Stomach smooth muscle (tissue), 2 donors: ENCODE results near the gene LIX1.

Experiments
- H3K27ac ChIP-seq: one replicate; pipeline ENCODE4 v1.7.0; 2013; ENCODE audit warnings: mild to moderate bottlenecking, low read length, inconsistent platforms
- H3K27me3 ChIP-seq, 2 donors: one replicate each; pipeline ENCODE4 v1.7.0; 2013; ENCODE audit warnings: low read length in 2 of 2; ENCODE audit not compliant: insufficient read depth in 2 of 2, control insufficient read depth in 1 of 2
- H3K36me3 ChIP-seq, 2 donors: one replicate each; pipeline ENCODE4 v1.7.0; 2013; ENCODE audit warnings: low read length in 2 of 2; ENCODE audit not compliant: control insufficient read depth in 2 of 2, insufficient read depth in 2 of 2
- H3K4me1 ChIP-seq: one replicate; pipeline ENCODE4 v1.7.0; 2013; ENCODE audit warnings: low read length; ENCODE audit not compliant: control insufficient read depth, insufficient read depth
- H3K4me3 ChIP-seq, 2 donors: one replicate each; pipeline ENCODE4 v1.7.0; 2013; ENCODE audit warnings: low read length in 2 of 2
- H3K9ac ChIP-seq, 2 donors: one replicate each; pipeline ENCODE4 v1.7.0; 2013; ENCODE audit warnings: low read length in 2 of 2, mild to moderate bottlenecking in 1 of 2
- H3K9me3 ChIP-seq, 2 donors: one replicate each; pipeline ENCODE4 v1.7.0; 2013; ENCODE audit warnings: low read length in 2 of 2; ENCODE audit not compliant: control insufficient read depth in 2 of 2
- donor health status: healthy.
- donor health status: Pancreatic carcinoma.

LIX1 gene

GRCh38 chr5:97167435-97167834 is 25.0 kb upstream of the LIX1 start:
- no peak overlapping the region for H3K4me3 ChIP-seq
- peaks cover 10 to 29% of the 10 kb centered on the region in 2 donors for H3K36me3 ChIP-seq
- H3K4me1 ChIP-seq: no peaks in the 10 kb centered on the region
- H3K9ac ChIP-seq: no peak overlapping the region
- H3K27ac ChIP-seq: no peak overlapping the region
- H3K9me3 ChIP-seq: no peaks in the 10 kb centered on the region
- H3K27me3 ChIP-seq: no peaks in the 10 kb centered on the region

GRCh38 chr5:97165726-97166125 is 23.3 kb upstream of the LIX1 start:
- Histone ChIP-seq H3K4me3 (no peak overlapping the region), H3K4me1 (no peaks in the 10 kb centered on the region)

DNA sequence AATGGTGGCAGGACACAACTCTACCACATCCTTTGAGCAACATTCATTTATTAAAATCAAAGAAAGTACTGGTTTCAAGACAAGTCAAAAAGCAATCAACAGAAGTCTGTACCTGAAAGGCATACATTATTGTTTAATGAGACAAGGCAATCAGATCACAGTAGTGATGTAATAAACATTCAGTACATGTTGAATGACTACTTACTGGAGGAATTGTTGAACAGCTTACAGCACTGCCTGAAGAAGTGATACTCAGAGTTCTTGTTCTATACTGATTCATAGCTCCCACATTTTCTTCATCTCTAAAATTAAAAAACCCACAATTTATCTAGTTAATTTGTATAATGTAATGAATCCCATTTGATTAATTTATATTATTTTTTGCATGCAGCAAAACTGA is 22.4 kb upstream of the LIX1 start:
- Histone ChIP-seq H3K27ac (no peak overlapping the region), H3K27me3 (no peaks in the 10 kb centered on the region), H3K4me1 (no peaks in the 10 kb centered on the region), H3K9me3 (no peaks in the 10 kb centered on the region), H3K4me3 (no peak overlapping the region), H3K36me3 (peaks cover 9 to 21% of the 10 kb centered on the region in 2 donors), H3K9ac (no peak overlapping the region)

More at GRCh38 chr5:97165726-97166125, 23.3 kb upstream of the LIX1 start:
- H3K27ac ChIP-seq: no peak overlapping the region
- peaks cover 9 to 21% of the 10 kb centered on the region in 2 donors for H3K36me3 ChIP-seq
- H3K27me3 ChIP-seq: no peaks in the 10 kb centered on the region
- H3K9ac ChIP-seq: peak overlapping the region in 1 of 2 donors; percentile 23
- no peaks in the 10 kb centered on the region for H3K9me3 ChIP-seq

GRCh38 chr5:97163790-97164285 is 21.4 kb upstream of the LIX1 start:
- Histone ChIP-seq H3K9ac (no peak overlapping the region), H3K4me3 (no peak overlapping the region), H3K27me3 (no peaks in the 10 kb centered on the region), H3K9me3 (no peaks in the 10 kb centered on the region), H3K36me3 (peaks cover 6 to 21% of the 10 kb centered on the region in 2 donors), H3K4me1 (no peaks in the 10 kb centered on the region), H3K27ac (no peak overlapping the region)

- H3K27ac ChIP-seq: no peak overlapping the region
Observed at GRCh38 chr5:97163360-97163764, 21.0 kb upstream of the LIX1 start.

GRCh38 chr5:97162045-97162444 is 19.6 kb upstream of the LIX1 start:
- H3K4me1 ChIP-seq: no peaks in the 10 kb centered on the region
- peaks cover 6 to 13% of the 10 kb centered on the region in 2 donors for H3K36me3 ChIP-seq
- H3K27me3 ChIP-seq: no peaks in the 10 kb centered on the region
- H3K27ac ChIP-seq: no peak overlapping the region
- no peak overlapping the region for H3K4me3 ChIP-seq
- H3K9me3 ChIP-seq: peaks cover 0 to 3% of the 10 kb centered on the region in 2 donors
- no peak overlapping the region for H3K9ac ChIP-seq

More at GRCh38 chr5:97163360-97163764, 21.0 kb upstream of the LIX1 start:
- Histone ChIP-seq H3K9me3 (no peaks in the 10 kb centered on the region), H3K9ac (no peak overlapping the region), H3K36me3 (peaks cover 6 to 18% of the 10 kb centered on the region in 2 donors), H3K27me3 (no peaks in the 10 kb centered on the region), H3K4me3 (no peak overlapping the region), H3K4me1 (no peaks in the 10 kb centered on the region)

GRCh38 chr5:97157689-97158088 is 15.3 kb upstream of the LIX1 start:
- no peaks in the 10 kb centered on the region for H3K4me1 ChIP-seq
- no peaks in the 10 kb centered on the region for H3K27me3 ChIP-seq
- H3K9ac ChIP-seq: no peak overlapping the region
- no peak overlapping the region for H3K4me3 ChIP-seq
- H3K27ac ChIP-seq: no peak overlapping the region
- peaks cover 0 to 3% of the 10 kb centered on the region in 2 donors for H3K9me3 ChIP-seq
- peaks cover 0 to 2% of the 10 kb centered on the region in 2 donors for H3K36me3 ChIP-seq

DNA sequence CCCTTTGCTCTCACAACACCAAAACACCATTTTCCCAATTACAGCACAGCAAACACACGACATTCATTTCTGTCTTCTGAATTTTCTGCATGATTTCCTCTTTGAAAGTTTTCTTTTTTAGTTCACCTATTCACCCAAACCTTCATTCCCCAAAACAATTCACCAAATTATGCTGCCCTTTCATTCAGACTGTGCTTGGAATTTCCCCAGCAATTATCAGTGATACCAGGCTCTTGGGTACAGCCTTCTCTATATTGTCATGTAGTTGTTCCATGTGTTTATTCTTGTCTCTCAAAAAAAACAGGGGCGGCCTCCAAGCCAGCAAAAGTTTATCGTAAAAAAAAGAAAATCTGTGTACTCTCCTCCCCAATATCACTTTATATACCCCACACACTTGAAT is 9.0 kb upstream of the LIX1 start:
- Histone ChIP-seq H3K27ac (no peak overlapping the region), H3K4me1 (no peaks in the 10 kb centered on the region), H3K9me3 (no peaks in the 10 kb centered on the region)

GRCh38 chr5:97150401-97150800 is 8.0 kb upstream of the LIX1 start:
- Histone ChIP-seq H3K4me3 (no peak overlapping the region), H3K9me3 (no peaks in the 10 kb centered on the region), H3K9ac (no peak overlapping the region), H3K27ac (no peak overlapping the region), H3K36me3 (no peaks in the 10 kb centered on the region), H3K4me1 (no peaks in the 10 kb centered on the region), H3K27me3 (no peaks in the 10 kb centered on the region)

More for the DNA sequence above, 9.0 kb upstream of the LIX1 start:
- no peaks in the 10 kb centered on the region for H3K36me3 ChIP-seq
- no peaks in the 10 kb centered on the region for H3K27me3 ChIP-seq
- no peak overlapping the region for H3K4me3 ChIP-seq
- no peak overlapping the region for H3K9ac ChIP-seq

DNA sequence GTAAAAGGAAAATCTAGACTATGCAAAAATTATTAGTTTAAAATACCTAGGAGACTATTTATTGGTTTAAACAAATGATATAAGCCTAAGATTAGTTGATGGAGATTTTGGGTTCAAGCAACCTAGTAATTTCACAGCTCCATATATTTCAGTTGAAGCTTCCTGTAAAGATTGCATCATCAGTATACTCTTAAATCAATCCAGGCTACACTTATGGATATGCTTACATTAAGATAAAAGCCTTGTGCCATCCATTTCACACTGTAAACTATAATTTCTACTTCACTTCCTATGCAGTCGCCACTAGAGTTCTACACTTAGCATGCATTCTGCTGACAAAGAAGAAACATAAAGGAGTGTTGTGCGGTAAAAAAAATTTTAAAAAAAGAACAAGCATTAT is 7.3 kb upstream of the LIX1 start:
- no peak overlapping the region for H3K27ac ChIP-seq
- H3K9me3 ChIP-seq: no peaks in the 10 kb centered on the region
- no peak overlapping the region for H3K4me3 ChIP-seq
- H3K27me3 ChIP-seq: no peaks in the 10 kb centered on the region
- H3K4me1 ChIP-seq: no peaks in the 10 kb centered on the region
- no peak overlapping the region for H3K9ac ChIP-seq
- H3K36me3 ChIP-seq: no peaks in the 10 kb centered on the region

GRCh38 chr5:97148288-97148687 is 5.9 kb upstream of the LIX1 start:
- Histone ChIP-seq H3K4me1 (no peaks in the 10 kb centered on the region), H3K27me3 (no peaks in the 10 kb centered on the region), H3K9ac (no peak overlapping the region), H3K36me3 (no peaks in the 10 kb centered on the region), H3K9me3 (no peaks in the 10 kb centered on the region), H3K4me3 (no peak overlapping the region), H3K27ac (no peak overlapping the region)
